Type B pancreatic cell (in vitro differentiated cells): Measurements from ENCODE around the gene MS4A5. TPM values are rescaled to one million over a fixed set of nuclear protein-coding genes. Genes with fewer than 3 reads are reported as not detected.

Source experiments
- DNase-seq: peaks from one replicate; pipeline ENCODE4 v3.0.0; 2021; ENCODE audit warnings: mixed read lengths; ENCODE audit not compliant: unreplicated experiment; ENCODE audit errors: extremely low spot score
- H3K27ac Mint-ChIP-seq: 2 replicates; pipeline ENCODE4 v1.8.0; 2021; ENCODE audit warnings: mild to moderate bottlenecking, mixed read lengths
- H3K27me3 Mint-ChIP-seq: 2 replicates; pipeline ENCODE4 v1.8.0; 2021; ENCODE audit warnings: mixed read lengths
- H3K36me3 Mint-ChIP-seq: 2 replicates; pipeline ENCODE4 v1.8.0; 2021; ENCODE audit warnings: mixed read lengths
- H3K4me1 Mint-ChIP-seq: one replicate; pipeline ENCODE4 v1.8.0; 2021; ENCODE audit warnings: mixed read lengths; ENCODE audit not compliant: unreplicated experiment
- H3K4me3 Mint-ChIP-seq: 2 replicates; pipeline ENCODE4 v1.8.0; 2021; ENCODE audit warnings: mild to moderate bottlenecking, mixed read lengths
- H3K9me3 Mint-ChIP-seq: 2 replicates; pipeline ENCODE4 v1.8.0; 2021; ENCODE audit warnings: mixed read lengths
- CTCF ChIP-seq: fragments of 200-600 bp; sonication (generic); conservative IDR thresholded peaks from 2 replicates; pipeline ENCODE4 v1.5.0; 2021; ENCODE audit warnings: antibody characterized with exemption, mild to moderate bottlenecking
- total RNA-seq: library from RNA; stranded (reverse); gene quantifications from 2 replicates; pipeline ENCODE4 v1.2.1, GENCODE V29; 2021; ENCODE audit warnings: low replicate concordance

Gene MS4A5
- total RNA-seq, 1 donor from 2014 or later, result not detected

GRCh38 chr11:60477035-60477445 lies 47.7 kb downstream of the MS4A5 start:
- H3K4me1 Mint-ChIP-seq, result no peaks in the 10 kb centered on the region
- H3K27me3 Mint-ChIP-seq, result no peaks in the 10 kb centered on the region
- H3K4me3 Mint-ChIP-seq, result no peak overlapping the region
- H3K27ac Mint-ChIP-seq, result no peak overlapping the region
- TF ChIP-seq CTCF, result no peak
- H3K36me3 Mint-ChIP-seq, result no peaks in the 10 kb centered on the region
- DNase-seq, result no peak
- no peaks in the 10 kb centered on the region for H3K9me3 Mint-ChIP-seq

- H3K9me3 Mint-ChIP-seq, result no peaks in the 10 kb centered on the region
- H3K4me3 Mint-ChIP-seq, result no peak overlapping the region
- no peak for DNase-seq
- no peaks in the 10 kb centered on the region for H3K4me1 Mint-ChIP-seq
- TF ChIP-seq CTCF, result no peak
- no peaks in the 10 kb centered on the region for H3K36me3 Mint-ChIP-seq
- H3K27ac Mint-ChIP-seq, result no peak overlapping the region
- H3K27me3 Mint-ChIP-seq, result no peaks in the 10 kb centered on the region
These were observed 53.0 kb downstream of the MS4A5 start for GRCh38 chr11:60482361-60482760.

- no peak overlapping the region for H3K4me3 Mint-ChIP-seq
- DNase-seq, result no peak
- H3K36me3 Mint-ChIP-seq, result no peaks in the 10 kb centered on the region
These were observed 56.6 kb downstream of the MS4A5 start for GRCh38 chr11:60485987-60486386.

GRCh38 chr11:60492488-60493009 lies 63.2 kb downstream of the MS4A5 start, which contains the start of gene MS4A12:
Gene MS4A12 (plus strand): TSS chr11:60492778. CDS start chr11:60497319, 4,541 bp downstream.
- H3K27me3 Mint-ChIP-seq, result no peaks in the 10 kb centered on the region
- DNase-seq, result no peak
- H3K36me3 Mint-ChIP-seq, result no peaks in the 10 kb centered on the region
- H3K27ac Mint-ChIP-seq, result no peak within 1 kb of the TSS
- H3K4me3 Mint-ChIP-seq, result no peak within 1 kb of the TSS
- H3K9me3 Mint-ChIP-seq, result no peaks in the 10 kb centered on the region
- no peak for TF ChIP-seq CTCF
- H3K4me1 Mint-ChIP-seq, result no peaks in the 10 kb centered on the region

More at GRCh38 chr11:60485987-60486386, 56.6 kb downstream of the MS4A5 start:
- H3K4me1 Mint-ChIP-seq, result no peaks in the 10 kb centered on the region
- H3K27me3 Mint-ChIP-seq, result no peaks in the 10 kb centered on the region
- H3K27ac Mint-ChIP-seq, result no peak overlapping the region
- TF ChIP-seq CTCF, result peak; percentile 74
- H3K9me3 Mint-ChIP-seq, result no peaks in the 10 kb centered on the region

- no peak overlapping the region for H3K27ac Mint-ChIP-seq
- no peaks in the 10 kb centered on the region for H3K27me3 Mint-ChIP-seq
- no peaks in the 10 kb centered on the region for H3K4me1 Mint-ChIP-seq
- H3K9me3 Mint-ChIP-seq, result no peaks in the 10 kb centered on the region
- H3K4me3 Mint-ChIP-seq, result no peak overlapping the region
- DNase-seq, result no peak
- no peak for TF ChIP-seq CTCF
- H3K36me3 Mint-ChIP-seq, result no peaks in the 10 kb centered on the region
These were observed 64.1 kb downstream of the MS4A5 start for GRCh38 chr11:60493454-60493853.

Other genes with a start within 250 kb of the MS4A5 start
- gene MS4A6A, start 246.5 kb upstream of the MS4A5 start, total RNA-seq, result 4.2 TPM in 1 of 2 replicates, not detected in the other
- gene MS4A4E, start 186.4 kb upstream of the MS4A5 start, total RNA-seq, result 0.33 TPM in 1 of 2 replicates, not detected in the other
- gene MS4A4A, start 148.9 kb upstream of the MS4A5 start, total RNA-seq, result not detected in 2 replicates
- gene MS4A6E, start 102.3 kb upstream of the MS4A5 start, total RNA-seq, result not detected in 2 replicates
- not detected in 2 replicates for gene MS4A7, start 51.0 kb upstream of the MS4A5 start, total RNA-seq
- not detected in 2 replicates for gene MS4A14, start 33.1 kb upstream of the MS4A5 start, total RNA-seq
- not detected in 2 replicates for gene MS4A1, start 26.3 kb downstream of the MS4A5 start, total RNA-seq
- not detected in 2 replicates for gene MS4A12, start 63.2 kb downstream of the MS4A5 start, total RNA-seq
- gene MS4A13, start 85.8 kb downstream of the MS4A5 start, total RNA-seq, result not detected in 2 replicates